Measurements from ENCODE around the gene TTC9. TPM values are rescaled to one million over a fixed set of nuclear protein-coding genes. Genes with fewer than 3 reads are reported as not detected.
A peak's percentile ranks its signal among the peaks of the same experiment; 100 is the strongest.

Gene TTC9
- total RNA-seq, 2 donors from 2014 or later, result 1.5 to 1.6 TPM

DNA sequence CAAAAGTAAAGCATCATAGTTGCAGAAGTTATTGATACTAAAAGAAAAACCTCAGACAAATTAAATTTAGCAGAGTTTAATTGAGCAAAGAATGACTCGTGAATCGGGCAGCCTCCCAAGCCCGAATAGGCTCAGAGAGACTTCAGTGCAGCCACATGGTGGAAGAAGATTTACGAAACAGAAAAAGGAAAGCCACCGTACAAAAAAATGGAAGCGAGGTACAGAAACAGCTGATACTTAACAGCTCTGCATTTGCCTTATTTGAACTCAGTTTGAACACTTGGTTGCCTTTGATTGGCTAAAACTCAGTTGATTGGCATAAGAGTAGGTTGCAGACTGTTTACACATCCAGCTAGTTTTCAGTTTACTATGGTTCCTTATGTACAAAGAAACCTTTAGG, 12.9 kb downstream of the TTC9 start:
- H3K36me3 Mint-ChIP-seq, result no peaks in the 10 kb centered on the region

GRCh38 chr14:70655110-70655826, 13.6 kb downstream of the TTC9 start:
- peak overlapping the region; percentile 76 for H3K4me3 Mint-ChIP-seq

More for the DNA sequence above, 12.9 kb downstream of the TTC9 start:
- Mint-ChIP-seq H3K27ac (peak overlapping the region; percentile 86 to 94), H3K27me3 (peaks cover 0 to 3% of the 10 kb centered on the region in 2 donors), H3K9me3 (no peaks in the 10 kb centered on the region), H3K4me1 (ENCODE audit: low read depth in 2 of 2) (peaks cover 23 to 31% of the 10 kb centered on the region in 2 donors), H3K4me3 (peak overlapping the region; percentile 76)
- ATAC-seq (no peak), DNase-seq (ENCODE audit: low spot score) (no peak)

DNA sequence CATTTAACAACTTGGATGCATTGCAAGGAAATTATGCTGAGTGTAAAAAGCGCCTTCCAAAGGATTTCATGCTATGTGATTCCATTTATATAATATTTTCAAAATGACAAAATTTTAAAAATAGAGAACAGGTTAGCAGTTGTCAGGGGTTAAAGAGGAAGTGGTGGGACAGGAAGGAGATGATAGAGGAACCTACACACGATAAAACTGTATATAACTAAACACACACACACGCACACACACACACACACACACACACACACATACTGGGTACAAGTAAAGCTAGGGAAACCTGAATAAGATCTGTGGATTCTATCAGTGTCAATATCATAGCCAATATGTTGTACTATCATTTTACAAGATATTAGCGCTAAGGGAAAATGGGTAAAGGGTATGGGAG, 17.2 kb downstream of the TTC9 start:
- Mint-ChIP-seq H3K4me3 (peak overlapping the region; percentile 11), H3K27me3 (peaks cover 0 to 2% of the 10 kb centered on the region in 2 donors), H3K27ac (peak overlapping the region; percentile 44 to 50), H3K9me3 (no peaks in the 10 kb centered on the region), H3K4me1 (ENCODE audit: low read depth in 2 of 2) (peaks cover 23 to 25% of the 10 kb centered on the region in 2 donors), H3K36me3 (no peaks in the 10 kb centered on the region)
- DNase-seq (ENCODE audit: low spot score) (no peak), ATAC-seq (no peak)

More at GRCh38 chr14:70655110-70655826, 13.6 kb downstream of the TTC9 start:
- H3K27ac Mint-ChIP-seq, result peak overlapping the region; percentile 86 to 94
- no peaks in the 10 kb centered on the region for H3K27me3 Mint-ChIP-seq
- DNase-seq (ENCODE audit: low spot score), result no peak
- no peaks in the 10 kb centered on the region for H3K36me3 Mint-ChIP-seq
- H3K9me3 Mint-ChIP-seq, result no peaks in the 10 kb centered on the region
- peaks cover 23 to 32% of the 10 kb centered on the region in 2 donors for H3K4me1 Mint-ChIP-seq (ENCODE audit: low read depth in 2 of 2)
- ATAC-seq, result peak; percentile 80 to 90

DNA sequence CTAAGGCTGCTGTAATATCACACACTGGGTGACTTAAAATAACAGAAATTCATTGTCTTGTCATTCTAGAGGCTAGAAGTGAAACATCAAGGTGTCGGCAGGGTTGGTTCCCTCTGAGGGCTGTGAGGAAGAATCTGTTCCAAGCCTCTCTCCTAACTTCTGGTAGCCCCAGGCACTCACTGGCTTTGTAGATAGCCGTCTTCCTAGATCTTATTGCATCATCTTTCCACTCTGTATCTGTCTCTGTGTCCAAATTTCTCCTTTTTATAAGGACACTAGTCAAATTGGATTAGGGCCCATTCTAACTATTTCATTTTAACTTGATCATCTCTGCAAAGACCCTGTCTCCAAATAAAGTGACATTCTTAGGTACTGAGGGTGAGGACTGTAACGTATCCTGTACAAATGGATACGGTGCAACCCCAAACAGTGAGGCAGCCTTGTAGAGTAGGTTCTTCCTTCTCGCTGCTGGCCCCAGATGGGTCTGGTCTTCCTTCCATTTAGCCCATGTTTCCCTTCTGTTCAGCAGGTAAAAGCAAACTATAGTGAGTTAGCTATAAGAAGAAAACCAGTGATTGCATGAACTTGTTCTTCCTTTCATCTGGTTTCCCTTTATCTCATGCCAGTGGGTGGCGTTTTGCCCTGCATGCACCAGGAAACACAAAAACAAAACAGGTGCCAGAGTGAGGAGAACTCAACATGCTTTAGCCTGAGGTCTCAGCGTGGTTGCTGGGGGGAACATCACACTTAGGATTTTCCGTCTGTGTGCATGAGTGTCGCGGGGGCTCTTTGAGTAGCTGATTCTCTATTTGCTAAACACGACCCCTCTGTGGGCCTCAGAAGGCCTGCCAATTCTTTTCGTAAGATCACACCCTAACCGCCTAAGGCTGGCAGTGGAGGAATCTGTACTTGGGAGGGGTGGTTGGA, 19.5 kb downstream of the TTC9 start:
- peaks cover 0 to 2% of the 10 kb centered on the region in 2 donors for H3K27me3 Mint-ChIP-seq
- peaks cover 14% of the 10 kb centered on the region in 2 donors for H3K4me1 Mint-ChIP-seq (ENCODE audit: low read depth in 2 of 2)
- H3K36me3 Mint-ChIP-seq, result no peaks in the 10 kb centered on the region
- peak overlapping the region; percentile 24 to 63 for H3K27ac Mint-ChIP-seq
- ATAC-seq (no peak), DNase-seq (ENCODE audit: low spot score) (no peak)
- H3K4me3 Mint-ChIP-seq, result no peak overlapping the region
- H3K9me3 Mint-ChIP-seq, result no peaks in the 10 kb centered on the region

- H3K36me3 Mint-ChIP-seq, result no peaks in the 10 kb centered on the region
- peaks cover 11 to 12% of the 10 kb centered on the region in 2 donors for H3K4me1 Mint-ChIP-seq (ENCODE audit: low read depth in 2 of 2)
- H3K9me3 Mint-ChIP-seq, result no peaks in the 10 kb centered on the region
- no peak for ATAC-seq
- H3K4me3 Mint-ChIP-seq, result no peak overlapping the region
- peak overlapping the region in 1 of 2 donors; percentile 14 for H3K27ac Mint-ChIP-seq
- peaks cover 0 to 2% of the 10 kb centered on the region in 2 donors for H3K27me3 Mint-ChIP-seq
- DNase-seq (ENCODE audit: low spot score), result no peak
Observed at GRCh38 chr14:70662080-70662479, 20.4 kb downstream of the TTC9 start.

DNA sequence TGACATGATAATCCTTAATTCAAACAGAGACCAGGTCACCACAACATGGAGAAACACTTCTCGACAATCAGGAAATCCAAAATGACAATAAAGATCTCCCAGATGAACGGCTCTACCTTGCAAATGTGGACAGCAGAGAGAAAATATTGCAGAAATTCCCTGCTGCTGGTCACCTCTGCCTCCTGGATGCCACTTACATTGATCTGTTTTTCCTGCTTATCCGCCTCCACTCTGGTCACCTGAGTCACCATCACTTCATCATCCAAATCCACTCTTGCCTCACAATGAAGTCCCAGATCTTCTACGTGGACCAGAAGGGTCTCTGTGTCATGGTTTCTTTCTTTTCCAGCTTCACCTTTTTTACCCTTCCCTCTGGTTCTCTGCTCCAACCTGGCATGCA, 21.1 kb downstream of the TTC9 start:
- no peak for ATAC-seq

DNA sequence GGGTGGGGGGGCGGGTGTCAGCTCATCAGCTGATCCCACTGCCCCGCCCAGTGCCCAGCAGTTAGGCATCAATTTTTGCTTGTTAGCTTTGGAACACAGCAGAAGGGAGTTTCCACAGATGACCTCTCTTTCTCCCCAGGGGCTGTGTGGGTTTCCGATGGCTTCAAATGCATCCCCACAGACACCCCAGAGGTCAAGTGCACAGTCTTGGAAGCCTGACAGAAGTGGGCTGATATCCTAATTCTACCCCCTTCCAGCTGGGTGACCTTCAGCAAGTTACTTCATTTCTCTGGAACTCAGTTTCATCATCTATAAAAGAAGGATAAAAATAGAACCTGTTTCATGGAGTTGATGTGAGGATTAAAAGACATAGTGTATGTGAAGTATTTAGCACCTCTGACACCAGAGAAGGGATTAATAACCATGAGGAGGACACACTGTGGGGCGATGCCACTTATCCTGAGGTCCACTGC, 22.0 kb downstream of the TTC9 start:
- H3K9me3 Mint-ChIP-seq, result no peaks in the 10 kb centered on the region
- H3K27ac Mint-ChIP-seq, result no peak overlapping the region
- H3K4me1 Mint-ChIP-seq (ENCODE audit: low read depth in 2 of 2), result peaks cover 7 to 10% of the 10 kb centered on the region in 2 donors
- H3K36me3 Mint-ChIP-seq, result no peaks in the 10 kb centered on the region
- DNase-seq (ENCODE audit: low spot score) (no peak), ATAC-seq (no peak)
- H3K27me3 Mint-ChIP-seq, result peaks cover 0 to 4% of the 10 kb centered on the region in 2 donors
- H3K4me3 Mint-ChIP-seq, result no peak overlapping the region

More for the DNA sequence above, 21.1 kb downstream of the TTC9 start:
- Mint-ChIP-seq H3K4me1 (ENCODE audit: low read depth in 2 of 2) (peaks cover 9 to 12% of the 10 kb centered on the region in 2 donors), H3K9me3 (no peaks in the 10 kb centered on the region), H3K27ac (no peak overlapping the region), H3K36me3 (no peaks in the 10 kb centered on the region), H3K4me3 (no peak overlapping the region), H3K27me3 (peaks cover 0 to 2% of the 10 kb centered on the region in 2 donors)
- no peak for DNase-seq (ENCODE audit: low spot score)

DNA sequence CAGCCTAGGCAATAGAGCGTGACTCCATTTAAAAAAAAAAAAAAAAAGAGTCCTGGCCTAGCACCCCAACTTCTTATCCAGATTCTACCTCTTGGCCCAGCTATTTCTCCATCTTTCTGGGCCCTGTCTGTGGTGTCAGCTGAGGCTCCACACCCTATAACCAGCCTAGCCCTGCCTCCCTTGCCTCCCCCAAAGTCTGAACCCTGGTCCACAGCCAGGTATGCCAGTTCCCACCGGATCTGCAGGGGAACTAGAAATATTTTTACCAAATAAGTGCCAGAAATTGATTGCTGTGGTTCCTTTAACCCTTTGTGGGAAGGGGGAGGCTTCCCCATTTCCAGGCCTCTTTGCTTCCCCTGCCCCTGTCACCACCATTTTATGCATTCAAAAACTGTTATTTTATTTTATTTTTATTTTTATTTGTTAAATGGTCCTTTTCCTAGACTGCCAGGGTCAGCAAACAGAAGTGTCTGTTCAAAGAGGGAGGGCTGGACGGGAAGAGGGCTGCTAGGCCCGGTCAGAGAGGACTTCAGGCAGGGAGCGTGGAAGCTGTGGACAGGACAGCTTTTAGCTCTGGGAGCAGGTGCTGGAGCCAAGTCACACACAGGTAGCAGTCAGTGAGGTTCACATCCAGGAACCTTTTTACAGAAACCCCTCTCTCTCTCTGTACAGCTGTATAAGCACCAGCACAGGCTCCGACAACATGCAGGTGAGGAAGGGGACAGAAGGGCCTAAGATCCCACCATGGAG, 23.2 kb downstream of the TTC9 start:
- DNase-seq (ENCODE audit: low spot score), result no peak
- peaks cover 0 to 4% of the 10 kb centered on the region in 2 donors for H3K27me3 Mint-ChIP-seq
- ATAC-seq, result no peak
- H3K36me3 Mint-ChIP-seq, result no peaks in the 10 kb centered on the region
- no peak overlapping the region for H3K27ac Mint-ChIP-seq
- no peak overlapping the region for H3K4me3 Mint-ChIP-seq
- no peaks in the 10 kb centered on the region for H3K4me1 Mint-ChIP-seq (ENCODE audit: low read depth in 2 of 2)
- no peaks in the 10 kb centered on the region for H3K9me3 Mint-ChIP-seq

- peaks cover 0 to 4% of the 10 kb centered on the region in 2 donors for H3K27me3 Mint-ChIP-seq
- H3K4me3 Mint-ChIP-seq, result no peak overlapping the region
- no peak overlapping the region for H3K27ac Mint-ChIP-seq
- DNase-seq (ENCODE audit: low spot score) (no peak), ATAC-seq (no peak)
- no peaks in the 10 kb centered on the region for H3K9me3 Mint-ChIP-seq
- H3K4me1 Mint-ChIP-seq (ENCODE audit: low read depth in 2 of 2), result no peaks in the 10 kb centered on the region
- no peaks in the 10 kb centered on the region for H3K36me3 Mint-ChIP-seq
Observed at GRCh38 chr14:70665448-70666360, 24.0 kb downstream of the TTC9 start.

GRCh38 chr14:70666361-70666686, 24.6 kb downstream of the TTC9 start:
- Mint-ChIP-seq H3K4me1 (ENCODE audit: low read depth in 2 of 2) (no peaks in the 10 kb centered on the region), H3K36me3 (no peaks in the 10 kb centered on the region), H3K9me3 (no peaks in the 10 kb centered on the region), H3K27ac (no peak overlapping the region), H3K27me3 (peaks cover 0 to 4% of the 10 kb centered on the region in 2 donors), H3K4me3 (no peak overlapping the region)
- no peak for DNase-seq (ENCODE audit: low spot score)
- ATAC-seq, result no peak

DNA sequence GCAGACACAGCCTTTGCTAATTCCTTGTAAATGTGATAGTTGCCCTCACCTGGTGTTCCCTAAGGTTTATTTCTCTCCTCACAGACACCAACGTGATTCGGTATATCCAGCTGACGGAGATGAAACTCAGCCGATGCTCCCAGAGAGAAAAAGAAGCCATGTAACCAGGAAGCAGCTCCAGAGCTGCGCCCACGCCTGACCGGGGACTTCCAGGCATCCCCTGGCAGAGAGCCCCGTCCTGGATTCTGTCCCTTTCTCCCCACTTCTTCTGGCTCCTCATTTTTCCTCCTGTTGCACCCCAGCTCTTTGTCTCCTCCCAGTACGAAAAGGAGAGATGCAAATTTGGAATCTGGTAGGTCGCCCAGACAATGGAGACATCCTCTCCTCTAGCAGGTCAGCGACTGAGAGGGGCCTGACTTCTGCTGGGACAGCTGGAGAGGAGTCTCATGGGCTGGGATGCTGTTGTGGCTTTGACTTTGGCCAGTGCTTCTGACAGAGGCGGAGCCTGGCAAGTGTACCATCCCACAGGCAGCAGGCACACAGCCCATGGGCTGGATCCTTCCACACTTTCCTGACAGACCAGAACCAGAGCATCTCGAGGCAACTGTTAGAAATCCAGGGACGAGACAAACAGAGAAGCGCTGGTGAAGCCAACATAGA, 29.4 kb downstream of the TTC9 start:
- Mint-ChIP-seq H3K36me3 (no peaks in the 10 kb centered on the region), H3K9me3 (no peaks in the 10 kb centered on the region), H3K27me3 (peaks cover 0 to 2% of the 10 kb centered on the region in 2 donors), H3K4me1 (ENCODE audit: low read depth in 2 of 2) (no peaks in the 10 kb centered on the region), H3K4me3 (no peak overlapping the region), H3K27ac (no peak overlapping the region)
- DNase-seq (ENCODE audit: low spot score), result no peak
- no peak for ATAC-seq

Data from natural killer cell treated with Interleukin-12 subunit alpha and Interleukin-12 subunit beta and Interleukin-15 and Interleukin-18, amount 100 ng/mL, for 72 hours (primary cell).